Sigmoid colon (tissue), 7 donors: Measurements from ENCODE around the gene IFNA5. TPM values are rescaled to one million over a fixed set of nuclear protein-coding genes. Genes with fewer than 3 reads are reported as not detected.

Experiments
- DNase-seq: peaks from one replicate; pipeline ENCODE4 v3.0.0-alpha.2; 2019
- H3K27ac ChIP-seq, 4 donors: fragments of 200-600 bp; sonication (generic); one replicate each; pipeline ENCODE4 v1.5.1; 2016 to 2019; ENCODE audit warnings: mild to moderate bottlenecking in 1 of 4
- H3K27me3 ChIP-seq, 3 donors: fragments of 200-600 bp; sonication (generic); one replicate each; pipeline ENCODE4 v1.5.1; 2019; ENCODE audit warnings: mild to moderate bottlenecking in 1 of 3
- H3K36me3 ChIP-seq, 4 donors: fragments of 200-600 bp; sonication (generic); one replicate each; pipeline ENCODE4 v1.5.1; 2016 to 2019
- H3K4me1 ChIP-seq, 4 donors: fragments of 200-600 bp; sonication (generic); one replicate each; pipeline ENCODE4 v1.5.1; 2017 to 2019
- H3K4me3 ChIP-seq, 4 donors: fragments of 200-600 bp; sonication (generic); one replicate each; pipeline ENCODE4 v1.5.1; 2017 to 2019; ENCODE audit warnings: mild to moderate bottlenecking in 2 of 4, moderate library complexity in 1 of 4
- H3K9me3 ChIP-seq, 4 donors: fragments of 200-600 bp in 3 of 4; sonication (generic) in 3 of 4; one replicate each; pipeline versions ENCODE4 v1.5.1 to v1.6.1; 2013 to 2019
- CTCF ChIP-seq, 4 experiments: fragments of 450-650 bp in 3 of 4; fragments of 200-600 bp in 1 of 4; IDR thresholded peaks; one replicate each; pipeline ENCODE4 v1.5.1; 2016 to 2019; ENCODE audit warnings: antibody characterized with exemption in 4 of 4, mild to moderate bottlenecking in 3 of 4, moderate library complexity in 2 of 4
- EP300 ChIP-seq, 4 donors: sonication (generic); formaldehyde crosslinking; IDR thresholded peaks; one replicate each; pipeline ENCODE4 v1.6.1; 2017; ENCODE audit warnings: antibody characterized with exemption in 4 of 4
- POLR2A ChIP-seq, 2 donors: fragments of 450-650 bp; IDR thresholded peaks; one replicate each; pipeline ENCODE4 v1.6.1; 2016; ENCODE audit warnings: antibody characterized with exemption in 2 of 2, mild to moderate bottlenecking in 2 of 2, moderate library complexity in 2 of 2
- POLR2AphosphoS5 ChIP-seq, 4 donors: sonication (generic); formaldehyde crosslinking; IDR thresholded peaks; one replicate each; pipeline ENCODE4 v1.6.1; 2017; ENCODE audit warnings: antibody characterized with exemption in 4 of 4
- WGBS, 2 donors: extraction: QIAGEN DNeasy Blood & Tissue Kit; methylation state at CpG; one replicate each; pipeline ENCODE4 v1.1.7; 2013; 5-methylcytosine and 5-hydroxymethylcytosine counted together
- intact Hi-C: fragments of 100-400 bp; cut with DNase I; formaldehyde crosslinking; loops from one replicate; pipeline ENCODE4 v1.15.1; 2023
- polyA plus RNA-seq, 3 donors: library from polyadenylated mRNA; stranded (reverse); fragments of 200-250 nt; gene quantifications; one replicate each; pipeline ENCODE4 v1.2.3, GENCODE V29; 2013
- total RNA-seq, 4 donors: library from RNA; depleted of rRNA; stranded (reverse); fragments of >200 nt; gene quantifications; one replicate each; pipeline ENCODE4 v1.1.0, GENCODE V29; 2016
- donor health status: healthy with polysubstance abuse.
- donor health status: Bipolar disorder and iron deficiency.
- donor health status: healthy.

Gene IFNA5
- total and polyA plus RNA-seq, 7 donors = not detected

- Histone ChIP-seq H3K4me1 (no peaks in the 10 kb centered on the region), H3K4me3 (no peak overlapping the region), H3K27ac (no peak overlapping the region), H3K9me3 (no peaks in the 10 kb centered on the region), H3K36me3 (no peaks in the 10 kb centered on the region), H3K27me3 (no peaks in the 10 kb centered on the region)
- TF ChIP-seq CTCF (IDR thresholded peaks at IDR 0.05) (no peak), POLR2A (IDR thresholded peaks at IDR 0.05) (no peak), POLR2AphosphoS5 (IDR thresholded peaks at IDR 0.05) (no peak), EP300 (IDR thresholded peaks at IDR 0.05) (no peak)
- intact Hi-C loops = no loop called here
- WGBS, 2 donors = 85 to 87% methylated on average over 1 of the region's 1 CpG
- DNase-seq = no peak
Observed at GRCh38 chr9:21295992-21296391, 9.1 kb downstream of the IFNA5 start.

GRCh38 chr9:21294904-21295538 lies 10.1 kb downstream of the IFNA5 start:
- DNase-seq = no peak

GRCh38 chr9:21294364-21294774 lies 10.7 kb downstream of the IFNA5 start:
- no peak for TF ChIP-seq CTCF (IDR thresholded peaks at IDR 0.05)
- no peak for TF ChIP-seq POLR2A (IDR thresholded peaks at IDR 0.05)
- TF ChIP-seq POLR2AphosphoS5 (IDR thresholded peaks at IDR 0.05) = no peak
- TF ChIP-seq EP300 (IDR thresholded peaks at IDR 0.05) = no peak
- 33 to 75% methylated on average over 1 of the region's 1 CpG for WGBS, 2 donors
- no peak overlapping the region for H3K4me3 ChIP-seq
- H3K4me1 ChIP-seq = no peaks in the 10 kb centered on the region
- no peaks in the 10 kb centered on the region for H3K27me3 ChIP-seq
- DNase-seq = no peak
- H3K27ac ChIP-seq = no peak overlapping the region
- no peaks in the 10 kb centered on the region for H3K9me3 ChIP-seq
- intact Hi-C loops = no loop called here
- no peaks in the 10 kb centered on the region for H3K36me3 ChIP-seq

More at GRCh38 chr9:21294904-21295538, 10.1 kb downstream of the IFNA5 start:
- 50 to 72% methylated on average over 6 of the region's 6 CpGs for WGBS, 2 donors
- Histone ChIP-seq H3K27ac (no peak overlapping the region), H3K27me3 (no peaks in the 10 kb centered on the region), H3K9me3 (no peaks in the 10 kb centered on the region), H3K4me3 (no peak overlapping the region), H3K36me3 (no peaks in the 10 kb centered on the region), H3K4me1 (no peaks in the 10 kb centered on the region)
- intact Hi-C loops = no loop called here
- TF ChIP-seq POLR2A (IDR thresholded peaks at IDR 0.05) = no peak
- TF ChIP-seq POLR2AphosphoS5 (IDR thresholded peaks at IDR 0.05) = no peak
- TF ChIP-seq EP300 (IDR thresholded peaks at IDR 0.05) = no peak
- no peak for TF ChIP-seq CTCF (IDR thresholded peaks at IDR 0.05)

GRCh38 chr9:21289848-21290247 lies 15.3 kb downstream of the IFNA5 start:
- Histone ChIP-seq H3K4me3 (no peak overlapping the region), H3K4me1 (no peaks in the 10 kb centered on the region), H3K36me3 (no peaks in the 10 kb centered on the region), H3K27me3 (no peaks in the 10 kb centered on the region), H3K27ac (no peak overlapping the region), H3K9me3 (no peaks in the 10 kb centered on the region)
- TF ChIP-seq CTCF (IDR thresholded peaks at IDR 0.05) = no peak
- no peak for TF ChIP-seq EP300 (IDR thresholded peaks at IDR 0.05)
- no peak for TF ChIP-seq POLR2AphosphoS5 (IDR thresholded peaks at IDR 0.05)
- TF ChIP-seq POLR2A (IDR thresholded peaks at IDR 0.05) = no peak
- intact Hi-C loops = no loop called here
- 44 to 63% methylated on average over 2 of the region's 2 CpGs for WGBS, 2 donors
- DNase-seq = no peak

GRCh38 chr9:21287280-21287679 lies 17.8 kb downstream of the IFNA5 start:
- DNase-seq = no peak
- no peak overlapping the region for H3K4me3 ChIP-seq
- no peak overlapping the region for H3K27ac ChIP-seq
- no peaks in the 10 kb centered on the region for H3K27me3 ChIP-seq
- whole genome bisulfite sequencing, 2 donors = 64 to 72% methylated on average over 3 of the region's 3 CpGs
- no peak for TF ChIP-seq CTCF (IDR thresholded peaks at IDR 0.05)
- no peak for TF ChIP-seq POLR2AphosphoS5 (IDR thresholded peaks at IDR 0.05)
- no peaks in the 10 kb centered on the region for H3K9me3 ChIP-seq
- H3K36me3 ChIP-seq = no peaks in the 10 kb centered on the region
- H3K4me1 ChIP-seq = no peaks in the 10 kb centered on the region
- intact Hi-C loops = no loop called here
